Gastroesophageal sphincter (tissue), 4 donors: ENCODE results near the gene CTIF. TPM values are rescaled to one million over a fixed set of nuclear protein-coding genes. Genes with fewer than 3 reads are reported as not detected.
A peak's percentile ranks its signal among the peaks of the same experiment; 100 is the strongest.

ENCODE experiments used
- ATAC-seq: fragments of 150-250 bp; one replicate; pipeline ENCODE4 v1.9.1; 2016; ENCODE audit warnings: mild to moderate bottlenecking, moderate library complexity
- H3K27ac ChIP-seq, 4 donors: fragments of 200-600 bp; sonication (generic) in 3 of 4; 1 replicate in 3 of 4; 2 replicates in 1 of 4; pipeline ENCODE4 v1.5.1; 2016 to 2019
- H3K27me3 ChIP-seq: fragments of 200-600 bp; sonication (generic); one replicate; pipeline ENCODE4 v1.5.1; 2019
- H3K36me3 ChIP-seq, 2 donors: fragments of 200-600 bp; sonication (generic); one replicate each; pipeline ENCODE4 v1.5.1; 2019; ENCODE audit warnings: control low read depth in 1 of 2
- H3K4me1 ChIP-seq, 3 donors: fragments of 200-600 bp; sonication (generic); 1 replicate in 2 of 3; 2 replicates in 1 of 3; pipeline ENCODE4 v1.5.1; 2016 to 2019; ENCODE audit warnings: control low read depth in 2 of 3
- H3K4me3 ChIP-seq, 2 donors: fragments of 200-600 bp; sonication (generic); one replicate each; pipeline ENCODE4 v1.5.1; 2019; ENCODE audit warnings: mild to moderate bottlenecking in 1 of 2, moderate library complexity in 1 of 2
- H3K9me3 ChIP-seq, 3 donors: fragments of 200-600 bp; sonication (generic); one replicate each; pipeline ENCODE4 v1.5.1; 2017 to 2019; ENCODE audit warnings: control low read depth in 2 of 3
- CTCF ChIP-seq, 4 experiments: fragments of 200-600 bp in 2 of 4; fragments of 450-650 bp in 2 of 4; sonication (generic) in 1 of 4; IDR thresholded peaks; one replicate each; pipeline ENCODE4 v1.5.1; 2017 to 2019; ENCODE audit warnings: antibody characterized with exemption in 4 of 4, mild to moderate bottlenecking in 2 of 4, moderate library complexity in 2 of 4
- EP300 ChIP-seq: sonication (generic); formaldehyde crosslinking; IDR thresholded peaks from one replicate; pipeline ENCODE4 v1.6.1; 2017; ENCODE audit warnings: antibody characterized with exemption, mild to moderate bottlenecking
- POLR2A ChIP-seq, 2 donors: fragments of 450-650 bp; IDR thresholded peaks; one replicate each; pipeline ENCODE4 v1.6.1; 2017; ENCODE audit warnings: antibody characterized with exemption in 2 of 2, mild to moderate bottlenecking in 2 of 2, moderate library complexity in 1 of 2
- POLR2AphosphoS5 ChIP-seq: sonication (generic); formaldehyde crosslinking; IDR thresholded peaks from one replicate; pipeline ENCODE4 v1.6.1; 2017; ENCODE audit warnings: antibody characterized with exemption
- WGBS, 2 donors: methylation state at CpG; one replicate each; pipeline ENCODE4 v1.1.5; 2018; ENCODE audit warnings: low coverage in 1 of 2; 5-methylcytosine and 5-hydroxymethylcytosine counted together
- total RNA-seq, 4 donors: library from RNA; depleted of rRNA; stranded (reverse); fragments of >200 nt; gene quantifications; one replicate each; pipeline ENCODE4 v1.1.0, GENCODE V29; 2016

CTIF gene
- total RNA-seq, 4 donors from 2014 or later, result 31.4 to 124 (median 78.1) TPM

DNA sequence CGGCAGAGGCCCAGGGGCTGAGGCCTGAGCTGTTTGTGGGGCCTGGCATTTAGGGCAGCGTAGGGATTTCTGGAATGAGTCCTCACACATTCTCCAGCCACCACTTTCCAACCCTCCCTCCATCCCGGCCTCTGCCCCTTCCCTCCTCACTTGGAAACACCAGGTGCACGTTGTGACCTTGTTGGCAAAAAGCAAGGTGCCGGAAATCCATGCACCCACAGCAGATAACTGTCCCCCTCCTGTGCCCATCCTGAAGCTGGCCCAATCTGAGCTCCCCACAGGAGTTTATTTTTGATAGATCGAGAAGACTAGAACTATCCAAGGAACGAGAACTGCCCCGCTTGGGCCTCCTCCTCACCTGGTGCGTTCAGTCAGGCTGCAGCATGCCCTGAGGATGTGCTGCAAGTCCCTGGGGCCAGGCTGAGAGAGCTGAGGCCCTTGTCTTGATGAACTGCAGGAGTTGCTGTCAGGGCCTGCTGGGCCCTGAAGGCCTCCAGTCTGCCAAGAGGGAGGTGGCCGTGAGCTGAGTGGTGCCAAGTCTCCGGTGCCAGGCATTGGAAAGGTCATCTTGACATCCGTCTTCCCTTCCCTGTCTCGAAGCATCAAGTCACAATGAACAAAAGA, 55.8 kb downstream of the CTIF start:
- H3K4me1 ChIP-seq, result peaks cover 0 to 70% (median 16%) of the 10 kb centered on the region in 3 donors
- ATAC-seq, result no peak

GRCh38 chr18:48595703-48596218, 56.9 kb downstream of the CTIF start:
- WGBS, 2 donors, result 86 to 95% methylated on average over 2 of the region's 4 CpGs
- Histone ChIP-seq H3K36me3 (peaks cover 0 to 11% of the 10 kb centered on the region in 2 donors), H3K27me3 (no peaks in the 10 kb centered on the region), H3K4me3 (no peak overlapping the region), H3K4me1 (peaks cover 0 to 67% (median 9%) of the 10 kb centered on the region in 3 donors), H3K9me3 (no peaks in the 10 kb centered on the region), H3K27ac (peak overlapping the region in 1 of 4 donors; percentile 65)
- ATAC-seq, result no peak
- TF ChIP-seq CTCF (IDR thresholded peaks at IDR 0.05) (no peak), EP300 (no peak), POLR2AphosphoS5 (no peak), POLR2A (IDR thresholded peaks at IDR 0.05) (no peak)

More for the DNA sequence above, 55.8 kb downstream of the CTIF start:
- 65 to 67% methylated on average over 3 to 5 of the region's 13 CpGs for WGBS, 2 donors
- Histone ChIP-seq H3K36me3 (peaks cover 0 to 11% of the 10 kb centered on the region in 2 donors), H3K27me3 (no peaks in the 10 kb centered on the region), H3K9me3 (no peaks in the 10 kb centered on the region), H3K27ac (peak overlapping the region in 3 of 4 donors; percentile 53 to 66 (median 65)), H3K4me3 (no peak overlapping the region)
- TF ChIP-seq POLR2AphosphoS5, result peak; percentile 65
- TF ChIP-seq POLR2A (IDR thresholded peaks at IDR 0.05), result no peak

GRCh38 chr18:48597110-48597509, 58.3 kb downstream of the CTIF start:
- H3K36me3 ChIP-seq, result peaks cover 0 to 11% of the 10 kb centered on the region in 2 donors
- H3K9me3 ChIP-seq, result no peaks in the 10 kb centered on the region
- no peak overlapping the region for H3K27ac ChIP-seq
- WGBS, 2 donors, result 68% methylated on average over 5 of the region's 5 CpGs
- H3K4me3 ChIP-seq, result no peak overlapping the region
- peaks cover 0 to 64% (median 9%) of the 10 kb centered on the region in 3 donors for H3K4me1 ChIP-seq
- H3K27me3 ChIP-seq, result no peaks in the 10 kb centered on the region
- no peak for TF ChIP-seq EP300
- TF ChIP-seq POLR2AphosphoS5, result no peak
- no peak for ATAC-seq

DNA sequence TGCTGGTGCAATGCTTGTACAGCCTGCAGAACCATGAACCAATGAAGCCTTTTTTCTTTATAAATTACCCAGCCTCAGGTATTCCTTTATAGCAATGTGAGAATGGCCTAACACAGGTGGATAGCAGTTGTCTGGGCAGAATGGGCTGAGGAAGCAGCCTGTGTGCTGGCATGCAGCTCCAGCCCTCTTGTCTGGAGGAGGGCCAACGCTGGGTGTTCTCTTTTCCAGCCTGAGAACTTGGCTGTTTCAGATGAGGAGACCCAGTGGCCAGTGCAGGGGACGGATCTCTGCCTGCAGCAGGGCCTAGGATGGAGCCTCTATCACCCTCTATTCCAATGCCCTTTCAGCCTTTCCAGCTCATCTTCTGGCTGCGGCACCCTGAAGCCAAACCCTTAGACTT, 58.8 kb downstream of the CTIF start:
- H3K4me1 ChIP-seq, result peaks cover 0 to 64% (median 9%) of the 10 kb centered on the region in 3 donors
- no peak overlapping the region for H3K27ac ChIP-seq
- WGBS, 2 donors, result 60% methylated on average over 1 of the region's 3 CpGs; no CpG with 5 or more reads in 1 of the 2 donors
- no peak overlapping the region for H3K4me3 ChIP-seq
- no peaks in the 10 kb centered on the region for H3K27me3 ChIP-seq
- ATAC-seq, result no peak
- peaks cover 0 to 11% of the 10 kb centered on the region in 2 donors for H3K36me3 ChIP-seq
- TF ChIP-seq POLR2A (IDR thresholded peaks at IDR 0.05) (no peak), POLR2AphosphoS5 (no peak), EP300 (no peak), CTCF (IDR thresholded peaks at IDR 0.05) (no peak)
- H3K9me3 ChIP-seq, result no peaks in the 10 kb centered on the region

- 26 to 69% methylated on average over 2 to 3 of the region's 4 CpGs for WGBS, 2 donors
- Histone ChIP-seq H3K36me3 (peaks cover 0 to 11% of the 10 kb centered on the region in 2 donors), H3K4me3 (no peak overlapping the region), H3K4me1 (peaks cover 0 to 55% (median 5%) of the 10 kb centered on the region in 3 donors), H3K27ac (no peak overlapping the region), H3K9me3 (no peaks in the 10 kb centered on the region), H3K27me3 (no peaks in the 10 kb centered on the region)
- TF ChIP-seq EP300 (no peak), POLR2AphosphoS5 (no peak), POLR2A (IDR thresholded peaks at IDR 0.05) (no peak), CTCF (IDR thresholded peaks at IDR 0.05) (no peak)
- ATAC-seq, result no peak
These were observed 60.6 kb downstream of the CTIF start for GRCh38 chr18:48599391-48599790.

DNA sequence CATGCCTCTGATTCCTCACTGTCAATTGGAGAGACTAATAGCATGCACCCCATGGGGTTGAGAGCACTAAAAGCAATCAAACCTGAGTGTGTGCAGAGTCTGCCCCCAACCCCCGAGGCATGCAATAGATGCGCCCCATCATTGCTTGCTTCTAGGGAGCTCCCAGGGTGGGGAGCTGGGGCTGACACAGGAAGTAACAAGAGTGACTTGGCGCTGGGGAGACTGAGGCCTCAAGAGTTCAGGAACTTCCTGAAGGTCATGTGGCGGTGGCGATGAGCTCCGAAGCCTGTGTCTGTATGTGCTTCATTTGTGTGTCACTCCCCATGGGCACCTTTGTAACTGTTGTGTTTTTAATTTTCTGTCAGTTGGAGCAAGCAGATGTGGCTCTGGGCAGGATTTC, 61.2 kb downstream of the CTIF start:
- 75 to 100% methylated on average over 3 to 4 of the region's 6 CpGs for WGBS, 2 donors
- no peaks in the 10 kb centered on the region for H3K27me3 ChIP-seq
- H3K9me3 ChIP-seq, result no peaks in the 10 kb centered on the region
- ATAC-seq, result no peak
- peak overlapping the region in 1 of 4 donors; percentile 4 for H3K27ac ChIP-seq
- TF ChIP-seq POLR2AphosphoS5 (no peak), EP300 (no peak), POLR2A (IDR thresholded peaks at IDR 0.05) (no peak), CTCF (IDR thresholded peaks at IDR 0.05) (no peak)
- H3K4me1 ChIP-seq, result peaks cover 0 to 48% (median 0%) of the 10 kb centered on the region in 3 donors
- peaks cover 0 to 11% of the 10 kb centered on the region in 2 donors for H3K36me3 ChIP-seq
- no peak overlapping the region for H3K4me3 ChIP-seq
